HG02840 (cell line): ENCODE results near the gene RRAS.

ENCODE experiments used
- ATAC-seq: cut with Tn5 transposase; IDR thresholded peaks from one replicate; pipeline ENCODE4 v1.9.1; 2021; ENCODE audit warnings: mild to moderate bottlenecking, moderate library complexity, moderate number of reproducible peaks; ENCODE audit not compliant: unreplicated experiment, low FRiP score

RRAS gene

GRCh38 chr19:49656456-49657109, 16.6 kb upstream of the RRAS start:
- no peak for ATAC-seq

GRCh38 chr19:49655570-49656455, 15.9 kb upstream of the RRAS start:
- no peak for ATAC-seq

- no peak for ATAC-seq
Measured at GRCh38 chr19:49654581-49654980, 14.6 kb upstream of the RRAS start.

GRCh38 chr19:49653466-49653806, 13.5 kb upstream of the RRAS start:
- ATAC-seq, result no peak

- no peak for ATAC-seq
Measured at GRCh38 chr19:49652551-49653465, 12.9 kb upstream of the RRAS start.

DNA sequence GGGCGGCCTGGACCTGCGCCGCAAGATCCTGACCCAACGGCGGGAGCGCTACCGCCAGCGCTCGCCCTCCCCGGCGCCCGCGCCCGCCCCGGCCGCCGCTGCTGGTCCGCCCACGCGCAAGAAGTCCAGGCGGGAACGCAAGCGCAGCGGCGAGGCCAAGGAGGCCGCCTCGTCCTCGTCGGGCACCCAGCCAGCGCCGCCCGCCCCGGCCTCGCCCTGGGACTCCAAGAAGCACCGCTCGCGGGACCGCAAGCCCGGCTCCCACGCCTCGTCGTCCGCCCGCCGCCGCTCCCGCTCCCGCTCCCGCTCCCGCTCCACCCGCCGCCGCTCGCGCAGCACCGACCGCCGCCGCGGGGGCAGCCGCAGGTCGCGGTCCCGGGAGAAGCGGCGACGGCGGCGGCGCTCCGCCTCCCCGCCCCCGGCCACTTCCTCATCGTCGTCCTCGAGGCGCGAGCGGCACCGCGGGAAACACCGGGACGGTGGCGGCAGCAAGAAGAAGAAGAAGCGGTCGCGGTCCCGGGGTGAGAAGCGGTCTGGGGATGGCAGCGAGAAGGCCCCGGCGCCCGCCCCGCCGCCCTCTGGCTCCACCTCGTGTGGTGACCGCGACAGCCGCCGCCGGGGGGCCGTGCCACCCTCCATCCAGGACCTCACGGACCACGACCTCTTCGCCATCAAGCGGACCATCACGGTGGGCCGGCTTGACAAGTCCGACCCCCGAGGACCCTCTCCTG, 12.0 kb upstream of the RRAS start:
- no peak for ATAC-seq

- ATAC-seq, result no peak
Measured at GRCh38 chr19:49651029-49651819, 11.3 kb upstream of the RRAS start.

DNA sequence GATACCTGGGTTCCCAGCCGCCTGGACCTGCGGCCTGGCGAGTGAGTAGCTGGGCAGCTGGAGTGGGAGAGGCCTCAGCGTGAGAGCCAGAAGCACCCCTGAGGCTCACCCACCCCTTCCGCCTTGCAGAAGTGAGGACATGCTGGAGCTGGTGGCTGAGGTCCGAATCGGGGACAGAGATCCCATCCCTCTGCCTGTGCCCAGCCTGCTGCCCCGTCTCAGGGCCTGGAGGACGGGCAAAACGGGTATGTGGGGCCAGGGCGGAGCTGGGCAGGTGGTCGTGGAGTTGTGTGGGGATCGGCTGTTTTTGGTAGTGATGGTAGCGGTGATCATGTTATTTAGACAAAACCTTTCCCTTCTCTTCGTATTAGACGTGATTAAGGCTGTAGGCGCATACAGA, 6.6 kb upstream of the RRAS start:
- ATAC-seq, result no peak

DNA sequence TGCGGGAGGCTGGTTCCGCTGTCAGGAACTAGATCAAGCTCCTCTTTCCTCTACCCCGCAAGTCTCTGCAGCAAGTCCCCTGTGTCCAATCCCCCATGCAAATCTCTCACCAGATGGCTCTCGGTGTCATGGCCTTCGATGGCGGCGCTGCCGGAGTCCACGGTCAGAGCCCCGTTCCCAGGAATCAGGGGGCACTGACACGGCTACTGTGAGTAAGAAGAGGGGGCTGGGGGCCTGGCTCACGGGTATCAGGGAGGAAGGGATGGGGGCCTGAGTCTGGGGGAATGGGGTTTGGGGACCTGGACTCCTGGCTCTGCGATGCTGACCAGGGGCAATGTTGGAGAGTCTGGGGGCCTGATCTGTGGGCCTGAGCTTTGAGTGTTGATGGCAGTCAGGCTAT, 6.1 kb upstream of the RRAS start:
- no peak for ATAC-seq

DNA sequence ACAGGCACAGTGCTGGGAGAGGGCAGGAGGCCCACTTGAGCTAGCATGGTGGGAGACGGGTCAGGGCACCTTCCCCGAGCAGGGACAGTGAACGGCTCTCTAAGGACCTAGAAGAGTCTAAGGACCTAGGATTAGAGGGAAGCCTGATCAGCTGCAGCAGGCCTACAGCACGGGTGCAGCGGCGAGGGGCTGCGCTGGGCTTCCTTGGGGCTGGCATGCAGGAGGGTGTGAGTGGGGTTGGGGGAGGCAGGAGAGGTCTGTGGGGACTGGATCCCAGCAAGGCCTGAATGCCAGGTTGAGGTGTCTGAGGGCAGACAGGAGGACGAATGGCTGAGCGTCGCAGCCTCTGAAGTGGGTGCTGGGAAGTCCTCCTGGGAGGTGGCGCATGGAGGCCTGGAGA, 5.6 kb upstream of the RRAS start:
- no peak for ATAC-seq

- ATAC-seq, result no peak
Measured at GRCh38 chr19:49643466-49643865, 3.5 kb upstream of the RRAS start.

DNA sequence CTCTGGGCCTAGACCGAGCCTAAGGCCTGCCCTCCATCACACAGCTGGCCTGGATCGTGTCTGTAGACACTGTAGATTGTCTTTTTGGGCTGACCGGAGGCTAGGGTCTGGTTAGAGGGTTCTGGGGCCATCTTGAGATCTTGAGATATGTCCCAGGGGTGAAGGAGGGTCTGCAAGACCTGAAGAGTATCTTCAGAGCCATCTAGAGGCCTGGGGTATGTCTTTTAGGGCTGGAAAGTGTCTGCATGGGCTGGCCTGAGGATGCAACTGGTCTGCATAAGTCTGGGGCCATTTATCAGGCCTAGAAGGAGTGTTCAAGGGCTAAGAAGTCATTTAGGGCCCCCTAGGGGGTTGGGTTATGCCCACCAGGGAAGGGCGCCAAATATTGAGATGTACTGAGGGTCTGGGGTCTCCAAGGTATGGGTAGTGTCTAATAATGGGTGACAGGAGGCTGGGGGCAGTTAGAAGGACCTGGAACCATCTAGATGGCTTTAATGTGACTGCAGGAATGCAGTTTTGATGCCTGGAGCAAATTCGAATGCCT, 2.6 kb upstream of the RRAS start:
- no peak for ATAC-seq

GRCh38 chr19:49641688-49642491, 1.9 kb upstream of the RRAS start, which contains the start of gene SCAF1:
SCAF1 (plus strand) TSS chr19:49642209; CDS start chr19:49645027, 2,818 bp downstream.
- ATAC-seq, result peak; percentile 64

DNA sequence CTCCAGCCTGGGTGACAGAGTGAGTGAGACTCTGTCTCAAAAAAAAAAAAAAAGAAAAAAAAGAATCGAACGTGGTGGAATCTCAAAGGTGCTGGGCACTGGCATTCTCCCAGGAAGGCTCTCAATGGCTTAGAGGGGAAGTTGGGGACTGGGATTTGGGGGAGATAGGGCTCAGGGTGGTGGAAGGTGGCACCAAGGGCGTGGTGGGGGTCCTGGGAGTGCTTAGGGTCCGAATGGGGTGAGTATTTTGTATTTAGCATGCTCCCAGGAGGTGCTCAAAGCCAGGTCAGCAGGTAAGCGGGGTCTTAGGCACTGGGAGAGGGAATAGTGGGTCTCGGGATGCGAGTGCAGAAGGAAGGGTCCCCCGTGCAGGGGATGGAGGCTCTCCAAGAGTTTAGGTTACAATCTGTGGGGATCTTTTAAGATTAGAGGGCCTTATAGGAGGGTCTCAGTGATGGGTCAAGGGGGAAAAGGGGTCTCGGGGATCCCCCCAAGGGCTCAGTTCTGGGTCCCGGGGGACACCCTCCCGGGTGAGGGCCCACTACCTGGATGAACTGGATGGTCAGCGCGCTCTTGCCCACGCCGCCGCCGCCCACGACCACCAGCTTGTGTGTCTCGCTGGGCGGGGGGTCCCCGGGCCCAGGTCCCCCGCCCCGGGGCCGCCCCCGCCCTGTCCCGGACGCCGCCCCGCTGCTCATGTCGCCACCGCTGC, 386 bp downstream of the RRAS start:
- ATAC-seq, result no peak

GRCh38 chr19:49637821-49638738, 1.9 kb downstream of the RRAS start:
- no peak for ATAC-seq

DNA sequence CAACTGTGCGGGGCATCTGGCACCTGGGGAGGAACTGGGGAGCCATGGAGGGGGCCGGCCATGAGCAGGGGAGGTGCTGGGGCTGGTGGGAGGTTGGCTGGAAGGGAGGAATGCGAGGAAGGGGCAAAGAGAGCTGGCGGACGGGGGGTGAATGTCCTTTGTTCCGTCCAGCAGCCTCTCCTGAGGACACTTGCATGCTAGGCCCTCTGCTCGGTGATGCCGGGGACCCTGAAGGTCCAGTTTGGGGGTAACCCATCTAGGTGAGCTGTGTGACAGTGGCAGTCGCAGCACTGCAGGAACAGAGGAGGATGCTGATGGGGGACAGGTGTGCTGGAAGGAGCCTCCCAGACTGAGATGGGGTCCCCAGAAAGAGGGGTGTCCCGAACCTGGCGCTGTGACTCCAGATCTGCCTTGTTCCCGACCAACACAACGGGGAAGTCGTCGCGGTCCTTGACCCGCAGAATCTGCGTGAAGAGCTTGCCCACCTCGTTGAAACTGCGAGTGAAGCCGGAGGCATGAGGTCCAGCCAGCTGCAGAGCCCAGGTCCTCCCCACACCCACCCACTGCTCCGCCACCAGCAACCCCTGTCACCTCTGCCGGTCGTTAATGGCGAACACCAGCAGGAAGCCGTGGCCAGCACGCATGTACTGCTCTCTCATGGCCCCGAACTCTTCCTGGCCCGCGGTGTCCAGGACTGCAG, 3.6 kb downstream of the RRAS start:
- no peak for ATAC-seq
